Neutrophil (primary cell): ENCODE results near the gene PITX1.

Source experiments
- H3K27ac ChIP-seq: fragments of 200-600 bp; sonication (generic); 2 replicates; pipeline ENCODE4 v1.5.1; 2016; ENCODE audit warnings: mild to moderate bottlenecking, moderate library complexity
- H3K27me3 ChIP-seq: fragments of 200-600 bp; sonication (generic); 2 replicates; pipeline ENCODE4 v1.6.0; 2016; ENCODE audit warnings: mild to moderate bottlenecking
- H3K36me3 ChIP-seq: fragments of 200-600 bp; sonication (generic); 2 replicates; pipeline ENCODE4 v1.5.1; 2017
- H3K4me1 ChIP-seq, 2 experiments: fragments of 200-600 bp in 1 of 2; sonication (generic) in 1 of 2; 1 replicate in 1 of 2; 2 replicates in 1 of 2; pipeline versions ENCODE4 v1.5.1 to v1.6.1; 2013 to 2016; ENCODE audit warnings: low read depth in 1 of 2, low read length in 1 of 2, mild to moderate bottlenecking in 1 of 2, moderate library complexity in 1 of 2; ENCODE audit not compliant: control insufficient read depth in 1 of 2, insufficient read depth in 1 of 2
- H3K4me3 ChIP-seq, 2 experiments: fragments of 200-600 bp in 1 of 2; sonication (generic) in 1 of 2; 1 replicate in 1 of 2; 2 replicates in 1 of 2; pipeline ENCODE4 v1.5.1; 2013 to 2016; ENCODE audit warnings: low read depth in 1 of 2, low read length in 1 of 2, mild to moderate bottlenecking in 1 of 2, moderate library complexity in 1 of 2
- H3K9me3 ChIP-seq: fragments of 200-600 bp; sonication (generic); 2 replicates; pipeline ENCODE4 v1.5.1; 2016
- CTCF ChIP-seq: fragments of 200-600 bp; sonication (generic); IDR thresholded peaks from 2 replicates; pipeline ENCODE4 v1.5.1; 2016; ENCODE audit warnings: antibody characterized with exemption

Gene PITX1

DNA sequence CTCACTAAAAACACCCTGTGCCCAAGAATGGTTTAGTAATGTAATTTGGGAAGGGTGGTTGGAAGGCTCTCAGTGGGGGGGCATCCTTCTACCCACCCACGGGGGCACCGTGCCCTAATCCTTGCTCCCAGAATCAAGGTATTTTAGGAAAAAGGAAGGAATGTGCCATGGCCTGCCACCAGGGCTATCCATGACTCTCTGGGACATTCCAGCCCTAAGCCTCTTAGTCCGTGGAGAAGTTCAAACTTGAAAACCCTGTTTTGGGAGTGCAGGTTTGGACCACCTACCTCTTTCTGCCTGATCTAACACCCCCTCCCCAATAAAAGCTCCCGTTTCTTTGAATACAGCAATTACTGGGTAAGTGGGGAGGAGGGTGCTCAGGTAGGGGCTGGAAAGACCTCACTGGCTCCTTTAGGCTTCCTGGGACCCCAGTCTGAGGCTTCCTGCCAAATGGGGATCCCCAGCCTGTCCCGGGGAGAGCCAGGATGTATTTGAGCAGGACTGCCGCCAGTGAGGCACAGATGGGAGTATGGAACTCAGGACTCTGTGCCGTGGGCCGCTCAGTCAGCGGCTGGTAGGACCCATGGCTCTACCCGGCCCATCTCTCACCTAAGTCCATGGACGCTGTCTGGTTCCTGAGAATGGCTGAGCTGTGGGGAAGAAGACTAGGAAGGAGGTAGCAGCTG, 3.6 kb upstream of the PITX1 start:
- no peak overlapping the region for H3K27ac ChIP-seq
- TF ChIP-seq CTCF, result no peak
- H3K36me3 ChIP-seq, result no peaks in the 10 kb centered on the region
- H3K27me3 ChIP-seq, result peaks cover 100% of the 10 kb centered on the region
- H3K4me1 ChIP-seq, result peaks cover 7 to 30% of the 10 kb centered on the region in 2 experiments
- H3K4me3 ChIP-seq, result no peak overlapping the region
- H3K9me3 ChIP-seq, result no peaks in the 10 kb centered on the region

- Histone ChIP-seq H3K27me3 (peaks cover 100% of the 10 kb centered on the region), H3K27ac (no peak overlapping the region), H3K36me3 (no peaks in the 10 kb centered on the region), H3K4me3 (no peak overlapping the region), H3K4me1 (peaks cover 13 to 35% of the 10 kb centered on the region in 2 experiments), H3K9me3 (no peaks in the 10 kb centered on the region)
- no peak for TF ChIP-seq CTCF
These were observed 2.4 kb upstream of the PITX1 start for GRCh38 chr5:135036405-135036804.

GRCh38 chr5:135035678-135036030, 1.6 kb upstream of the PITX1 start:
- Histone ChIP-seq H3K27me3 (peaks cover 100% of the 10 kb centered on the region), H3K9me3 (no peaks in the 10 kb centered on the region), H3K4me1 (peaks cover 20 to 39% of the 10 kb centered on the region in 2 experiments), H3K4me3 (no peak overlapping the region), H3K27ac (no peak overlapping the region), H3K36me3 (no peaks in the 10 kb centered on the region)
- TF ChIP-seq CTCF, result no peak

DNA sequence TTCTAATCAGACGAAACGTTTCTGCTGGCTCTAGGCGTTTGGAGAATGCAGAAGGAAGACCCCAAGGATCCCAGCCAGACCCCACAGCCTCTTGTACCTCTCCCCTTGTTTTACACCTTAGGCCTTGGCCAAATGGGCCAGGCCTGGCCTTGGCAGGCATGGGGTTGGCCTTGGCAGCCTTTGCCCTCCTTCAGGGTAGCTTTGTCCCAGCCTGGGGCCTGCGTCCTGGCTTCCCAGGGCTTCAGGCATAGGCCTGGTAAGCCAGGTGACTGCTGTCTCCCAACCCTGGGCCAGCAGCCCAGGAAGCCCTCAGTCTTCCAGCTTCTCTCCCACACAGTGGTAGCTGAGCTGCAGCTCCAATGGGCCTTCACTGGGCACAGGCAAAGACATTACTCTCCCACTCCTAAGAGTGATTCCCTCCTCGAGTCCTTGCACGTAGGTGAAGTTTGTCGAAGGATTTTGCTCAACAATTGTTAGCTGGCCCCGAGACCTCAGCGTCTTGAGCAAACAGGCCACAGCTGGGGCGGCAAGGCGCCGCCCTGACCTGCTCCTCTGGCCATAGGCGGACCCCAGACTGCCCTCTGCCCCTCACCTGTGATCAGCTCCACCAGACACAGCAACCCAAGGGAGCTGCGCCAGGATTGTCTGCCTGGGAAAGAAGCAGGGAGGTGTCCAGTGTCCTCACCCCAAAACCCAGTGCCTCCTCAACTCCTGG, 1.1 kb upstream of the PITX1 start:
- Histone ChIP-seq H3K27ac (no peak overlapping the region), H3K36me3 (no peaks in the 10 kb centered on the region), H3K4me3 (no peak overlapping the region), H3K4me1 (peaks cover 20 to 41% of the 10 kb centered on the region in 2 experiments), H3K27me3 (peaks cover 100% of the 10 kb centered on the region), H3K9me3 (no peaks in the 10 kb centered on the region)
- no peak for TF ChIP-seq CTCF

DNA sequence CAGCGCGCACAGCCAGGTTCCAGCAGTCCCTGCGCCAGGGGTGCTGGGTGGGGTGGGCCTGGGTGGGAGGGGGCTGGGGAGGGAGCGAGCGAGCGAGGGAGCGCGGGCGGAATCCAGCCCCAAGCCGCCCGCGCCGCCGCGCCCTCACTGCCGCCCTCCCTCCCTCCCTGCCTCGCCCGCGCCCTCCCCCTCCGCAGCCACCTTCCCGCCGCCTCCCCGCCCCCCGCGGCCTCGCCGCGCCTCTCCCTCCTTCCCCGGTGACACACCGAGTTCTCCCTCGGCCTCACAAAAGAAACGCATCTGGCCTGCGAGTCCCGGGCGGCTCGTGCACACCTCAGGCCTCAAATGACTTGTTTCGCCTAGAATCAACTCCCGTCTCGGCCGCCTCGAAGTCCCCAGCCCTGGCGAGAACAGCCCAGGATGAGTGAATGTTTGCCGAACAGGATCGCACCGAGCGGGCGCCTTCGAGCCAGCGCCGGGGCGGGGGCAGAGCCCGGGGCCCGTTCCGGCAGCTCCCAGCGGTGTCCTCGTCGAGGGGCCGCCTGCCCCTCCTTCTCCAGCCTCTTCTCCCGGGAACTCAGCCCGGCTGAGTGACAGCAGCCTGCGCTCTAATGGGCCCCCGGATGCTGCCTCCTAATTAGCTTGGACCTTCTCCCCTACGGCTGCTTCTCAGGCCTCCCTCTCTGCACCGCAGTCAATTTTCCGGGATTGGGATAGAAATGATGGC, 371 bp upstream of the PITX1 start:
- Histone ChIP-seq H3K27ac (no peak overlapping the region), H3K9me3 (no peaks in the 10 kb centered on the region), H3K36me3 (no peaks in the 10 kb centered on the region), H3K27me3 (peaks cover 100% of the 10 kb centered on the region), H3K4me3 (no peak overlapping the region), H3K4me1 (peaks cover 20 to 37% of the 10 kb centered on the region in 2 experiments)
- TF ChIP-seq CTCF, result no peak
